Measurements from ENCODE around the gene PTPN14.

DNA sequence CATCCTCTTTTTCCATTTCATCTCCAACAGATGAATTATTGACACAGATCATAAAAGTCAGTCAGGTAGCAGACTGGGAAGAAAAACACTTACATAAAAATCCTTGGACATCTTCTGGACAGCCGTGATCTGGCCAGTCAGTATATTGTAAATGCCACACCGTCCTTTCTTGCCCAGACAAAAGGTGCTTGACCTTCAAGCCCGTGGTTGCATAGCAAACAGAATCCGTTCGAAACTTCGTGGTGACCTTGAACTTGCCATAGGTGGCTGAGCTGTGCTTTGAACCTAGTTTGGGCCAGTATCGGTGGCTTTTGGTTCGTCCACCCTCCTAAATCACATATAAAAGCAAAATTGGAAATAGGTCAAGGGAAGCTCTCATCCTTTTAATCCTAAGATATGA is 182.0 kb downstream of the PTPN14 start:
- TF ChIP-seq, protein P1, sequence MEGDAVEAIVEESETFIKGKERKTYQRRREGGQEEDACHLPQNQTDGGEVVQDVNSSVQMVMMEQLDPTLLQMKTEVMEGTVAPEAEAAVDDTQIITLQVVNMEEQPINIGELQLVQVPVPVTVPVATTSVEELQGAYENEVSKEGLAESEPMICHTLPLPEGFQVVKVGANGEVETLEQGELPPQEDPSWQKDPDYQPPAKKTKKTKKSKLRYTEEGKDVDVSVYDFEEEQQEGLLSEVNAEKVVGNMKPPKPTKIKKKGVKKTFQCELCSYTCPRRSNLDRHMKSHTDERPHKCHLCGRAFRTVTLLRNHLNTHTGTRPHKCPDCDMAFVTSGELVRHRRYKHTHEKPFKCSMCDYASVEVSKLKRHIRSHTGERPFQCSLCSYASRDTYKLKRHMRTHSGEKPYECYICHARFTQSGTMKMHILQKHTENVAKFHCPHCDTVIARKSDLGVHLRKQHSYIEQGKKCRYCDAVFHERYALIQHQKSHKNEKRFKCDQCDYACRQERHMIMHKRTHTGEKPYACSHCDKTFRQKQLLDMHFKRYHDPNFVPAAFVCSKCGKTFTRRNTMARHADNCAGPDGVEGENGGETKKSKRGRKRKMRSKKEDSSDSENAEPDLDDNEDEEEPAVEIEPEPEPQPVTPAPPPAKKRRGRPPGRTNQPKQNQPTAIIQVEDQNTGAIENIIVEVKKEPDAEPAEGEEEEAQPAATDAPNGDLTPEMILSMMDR (IDR thresholded peaks at IDR 0.05) = no peak
- no peak for TF ChIP-seq NFYB (CRISPR knock-in tag; conservative IDR thresholded peaks at IDR 0.05; ENCODE audit: low read depth)
